Measurements from ENCODE around the gene TIGAR.

The TIGAR gene

DNA sequence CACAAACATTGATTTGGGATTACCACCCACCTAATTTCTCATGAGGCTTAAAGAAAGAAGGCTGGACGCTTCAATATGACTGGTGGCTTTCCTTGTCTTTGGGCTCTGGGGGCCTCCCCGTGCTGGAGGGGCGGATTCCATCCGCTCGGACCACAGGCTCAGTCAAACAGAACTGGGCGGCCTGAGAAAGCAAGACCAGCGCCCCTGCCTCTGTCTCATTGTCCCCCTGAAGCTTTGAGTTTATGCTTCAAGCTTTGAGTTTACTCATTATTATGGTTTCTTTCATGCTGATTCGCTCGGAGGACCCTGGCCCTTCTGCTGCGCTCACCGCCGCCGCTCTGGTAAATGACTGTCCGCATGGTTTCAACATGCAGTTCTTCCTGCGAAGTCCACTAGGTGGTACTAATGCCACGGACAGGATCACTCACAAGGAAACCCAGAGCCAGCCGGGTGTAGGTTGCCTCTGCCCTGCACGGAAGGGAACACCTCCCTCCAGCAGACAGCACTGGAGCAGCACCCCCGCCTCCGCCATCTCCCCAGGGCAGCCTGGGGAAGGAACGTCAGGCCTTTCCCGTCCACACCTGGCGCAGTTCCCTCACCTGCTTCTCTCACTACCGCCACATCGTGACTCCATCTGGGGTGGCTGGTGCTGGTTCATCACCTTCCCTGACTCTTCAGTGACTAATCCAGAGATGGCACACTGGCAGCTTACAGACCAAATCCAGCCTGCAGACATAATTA, 13.2 kb upstream of the TIGAR start:
- DNase-seq (ENCODE audit: low read depth) = peak; percentile 72

DNA sequence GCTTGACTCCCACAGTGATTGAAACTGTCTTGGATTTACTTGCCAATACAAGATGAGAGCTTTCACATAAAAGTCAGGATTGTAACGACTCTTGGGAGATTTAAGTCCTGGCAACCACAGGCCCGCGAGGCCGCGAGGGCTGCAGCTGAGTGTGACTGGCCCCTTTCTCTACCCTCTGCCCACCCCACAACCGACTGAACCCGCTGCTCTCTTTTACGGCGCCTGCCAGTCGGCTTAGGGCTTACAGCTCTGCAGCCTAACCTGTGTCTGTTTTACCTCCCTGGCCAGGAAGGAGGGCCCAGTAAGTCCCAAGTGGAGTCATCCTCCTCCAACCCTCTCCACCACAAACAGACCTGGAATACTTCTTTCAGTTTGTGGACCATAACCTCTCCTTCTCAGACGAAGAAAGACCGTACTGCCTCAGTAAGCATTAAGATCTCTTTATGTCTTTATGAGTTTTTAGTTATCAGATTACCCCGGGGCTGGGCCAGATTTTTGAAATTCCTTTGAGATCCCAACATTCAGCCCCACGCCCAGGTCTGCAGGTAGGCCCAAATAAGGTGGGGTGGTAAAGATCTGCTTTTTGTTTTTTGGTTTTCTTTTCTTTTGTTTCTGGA, 12.6 kb upstream of the TIGAR start:
- no peak for DNase-seq (ENCODE audit: low read depth)

DNA sequence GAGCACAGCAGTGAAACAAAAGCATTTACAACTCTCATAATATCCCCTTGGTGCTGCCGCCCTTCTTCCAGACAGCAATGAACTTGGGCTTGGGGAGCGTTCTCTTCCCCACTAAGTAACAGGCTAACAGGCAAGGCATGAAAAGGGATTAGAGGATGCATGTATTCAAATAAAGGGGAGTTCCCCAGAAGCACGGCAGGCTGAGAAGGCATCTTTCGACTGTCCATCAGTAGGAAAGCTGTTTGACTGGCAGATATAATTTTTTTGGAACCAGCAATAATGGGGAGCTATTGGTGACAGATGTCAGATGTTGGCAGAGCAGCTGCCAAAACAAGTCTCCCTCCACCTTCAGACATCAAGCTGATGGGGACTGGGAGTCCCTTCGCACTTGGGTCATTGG, 9.2 kb upstream of the TIGAR start:
- no peak for DNase-seq (ENCODE audit: low read depth)

DNA sequence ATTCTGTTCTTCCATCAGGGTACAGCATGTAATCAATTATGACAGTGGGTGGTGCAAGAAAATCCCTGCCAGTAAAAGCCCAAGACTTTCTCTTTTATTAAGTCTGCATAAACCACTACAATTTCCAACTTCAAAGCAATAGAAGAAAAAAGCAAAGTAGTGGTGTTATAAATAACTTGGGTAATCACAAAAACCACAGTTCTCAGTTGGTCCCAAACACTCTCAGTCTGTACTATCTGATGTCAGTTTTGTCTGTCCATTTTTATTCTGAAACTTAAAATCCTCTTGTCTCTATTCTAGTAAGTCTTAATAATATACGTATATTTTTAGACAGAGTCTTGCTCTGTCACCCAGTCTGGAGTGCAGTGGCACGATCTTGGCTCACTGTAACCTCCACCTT, 8.8 kb upstream of the TIGAR start:
- DNase-seq (ENCODE audit: low read depth) = no peak

DNA sequence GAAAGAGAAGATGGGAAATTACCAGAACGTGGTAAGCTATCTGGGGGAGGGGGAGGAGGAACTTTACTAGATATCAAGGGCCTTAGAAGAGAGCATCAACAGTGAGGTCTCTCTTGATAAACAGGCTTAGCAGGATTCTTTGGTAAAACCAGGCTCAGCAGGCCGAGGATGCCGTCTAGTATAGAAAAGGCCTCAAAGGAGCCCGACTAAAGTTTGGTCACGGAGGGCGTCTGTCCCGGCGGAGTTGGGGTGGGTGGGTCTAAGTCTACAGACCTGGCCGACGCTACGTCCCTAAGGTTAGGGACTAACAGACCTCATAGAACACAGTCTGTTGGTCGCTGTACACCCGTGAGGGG, 538 bp upstream of the TIGAR start:
- DNase-seq (ENCODE audit: low read depth) = no peak

DNA sequence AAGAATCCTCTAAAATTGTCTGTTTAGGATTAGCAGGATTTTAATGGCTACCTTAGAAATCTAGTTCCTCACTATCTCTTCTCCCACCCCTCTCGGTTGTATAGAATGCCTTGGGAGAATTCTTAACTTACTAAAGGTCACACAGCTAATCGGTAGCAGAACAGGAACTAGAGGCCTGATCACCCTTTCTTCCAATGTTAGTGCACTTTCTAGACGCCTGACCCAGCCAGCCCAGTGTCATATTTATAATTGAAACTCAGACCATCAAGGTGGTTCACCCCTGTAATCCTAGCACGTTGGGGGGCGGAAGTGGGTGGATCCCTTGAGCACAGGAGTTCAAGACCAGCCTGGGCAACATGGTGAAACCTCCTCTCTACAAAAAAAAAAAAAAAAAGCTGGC, 1.7 kb downstream of the TIGAR start:
- DNase-seq (ENCODE audit: low read depth) = no peak

DNA sequence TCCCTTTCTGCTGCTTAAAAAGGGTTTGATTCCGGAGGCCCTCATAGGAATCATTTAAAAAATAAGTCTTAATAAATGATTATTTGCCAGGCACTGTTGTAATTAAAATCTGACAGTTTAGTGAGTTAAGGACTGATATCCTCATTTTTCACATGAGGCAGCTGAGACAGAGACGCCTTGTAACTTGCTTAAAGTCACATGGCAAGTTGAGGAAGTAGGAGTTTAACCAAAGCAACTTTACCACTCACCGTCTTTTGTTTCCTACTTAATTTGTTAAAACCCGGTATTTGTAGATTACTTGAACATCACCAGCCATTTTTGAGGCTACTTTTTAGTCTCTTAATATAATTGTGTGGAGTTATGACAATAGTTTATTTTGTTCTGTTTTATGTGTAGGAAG, 2.4 kb downstream of the TIGAR start:
- no peak for DNase-seq (ENCODE audit: low read depth)

DNA sequence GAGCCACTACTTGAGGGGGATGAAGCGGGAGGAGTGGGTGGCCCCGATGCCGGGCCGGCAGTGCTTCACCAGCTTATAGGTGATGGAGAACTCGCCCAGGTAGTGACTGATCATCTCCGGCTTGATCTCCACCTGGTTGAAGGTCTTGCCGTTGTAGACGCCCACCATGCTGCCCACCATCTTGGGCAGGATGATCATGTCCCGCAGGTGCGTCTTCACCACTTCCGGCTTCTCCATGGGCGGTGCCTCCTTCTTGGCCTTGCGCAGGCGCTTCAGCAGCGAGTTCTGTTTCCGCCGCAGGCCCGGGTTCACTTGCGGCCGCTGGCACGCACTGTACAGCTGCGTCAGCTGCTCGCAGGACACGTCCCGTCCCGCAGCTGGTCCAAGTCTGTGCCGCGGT, 3.4 kb downstream of the TIGAR start:
- DNase-seq (ENCODE audit: low read depth) = no peak

DNA sequence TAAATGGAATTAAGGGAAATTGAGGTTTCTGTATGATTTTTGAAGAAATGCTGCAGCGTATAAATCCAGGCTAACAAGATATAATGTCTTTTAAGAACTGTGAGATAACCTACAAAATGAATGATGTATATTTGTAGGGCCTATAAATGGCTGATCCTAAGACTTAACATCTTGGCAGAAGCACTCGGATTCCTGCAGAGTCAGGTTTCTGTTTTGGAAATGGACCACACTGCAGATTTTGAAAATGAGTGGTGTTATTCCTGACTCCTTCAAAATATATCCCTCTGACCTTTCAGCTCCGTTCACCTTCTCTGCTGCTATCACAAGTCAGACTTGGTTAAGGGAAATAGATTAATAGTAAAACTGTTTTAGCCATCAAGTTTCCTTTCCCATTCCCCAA, 5.0 kb downstream of the TIGAR start:
- DNase-seq (ENCODE audit: low read depth) = no peak

DNA sequence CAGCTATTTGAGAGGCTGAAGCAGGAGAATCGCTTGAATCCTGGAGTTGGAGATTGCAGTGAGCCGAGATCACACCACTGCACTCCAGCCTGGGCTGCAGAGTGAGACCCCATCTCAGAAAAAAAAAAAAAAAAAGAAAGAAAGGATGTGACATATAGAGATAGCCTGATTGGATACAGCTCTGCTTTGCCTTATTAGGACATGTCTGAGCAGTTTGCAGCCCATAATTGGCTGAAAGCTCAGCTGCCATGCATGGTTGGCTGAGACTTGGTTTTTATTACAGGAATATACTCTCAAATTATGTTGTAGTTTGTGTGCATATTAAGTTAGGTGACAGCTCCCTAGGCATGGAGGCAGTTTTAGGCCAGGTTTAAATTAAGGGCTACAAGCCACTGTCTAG, 6.3 kb downstream of the TIGAR start:
- DNase-seq (ENCODE audit: low read depth) = no peak

DNA sequence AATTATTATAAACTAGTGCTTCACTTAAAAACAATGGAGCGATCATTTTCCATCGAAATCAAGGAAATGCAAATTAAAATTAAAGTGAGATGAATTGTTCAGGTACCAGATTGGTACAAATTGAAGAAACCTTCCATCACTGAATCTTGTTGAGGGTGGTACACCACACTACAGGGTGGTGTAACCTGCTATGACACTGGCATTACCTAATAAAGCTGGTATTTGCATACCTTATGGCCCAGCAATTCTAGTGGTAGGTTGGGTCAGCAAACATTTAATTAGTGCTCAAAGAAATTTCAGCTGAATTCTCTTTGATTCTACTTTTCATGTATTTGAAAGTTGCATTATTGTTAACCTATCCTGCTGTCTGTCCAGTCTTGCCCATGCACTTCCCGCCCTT, 9.2 kb downstream of the TIGAR start:
- no peak for DNase-seq (ENCODE audit: low read depth)

DNA sequence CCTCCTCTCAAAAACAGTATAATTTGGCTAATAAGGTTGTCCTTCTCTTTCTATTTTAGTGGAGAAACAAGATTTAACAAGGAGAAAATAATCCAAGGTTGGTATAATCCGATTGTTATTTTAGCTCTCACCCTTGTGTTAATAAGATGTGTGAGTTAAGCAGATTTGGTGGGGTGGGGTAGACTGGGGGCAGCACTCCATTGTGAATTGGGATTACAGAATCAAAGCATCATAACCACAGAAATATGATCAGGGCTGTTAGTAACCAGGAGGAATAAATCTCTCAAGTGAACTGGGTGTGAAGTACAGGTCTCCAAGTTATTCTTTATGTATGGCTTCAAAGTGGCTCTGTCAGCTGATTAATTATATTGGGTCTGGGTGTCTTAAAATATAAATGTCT, 10.2 kb downstream of the TIGAR start:
- no peak for DNase-seq (ENCODE audit: low read depth)

DNA sequence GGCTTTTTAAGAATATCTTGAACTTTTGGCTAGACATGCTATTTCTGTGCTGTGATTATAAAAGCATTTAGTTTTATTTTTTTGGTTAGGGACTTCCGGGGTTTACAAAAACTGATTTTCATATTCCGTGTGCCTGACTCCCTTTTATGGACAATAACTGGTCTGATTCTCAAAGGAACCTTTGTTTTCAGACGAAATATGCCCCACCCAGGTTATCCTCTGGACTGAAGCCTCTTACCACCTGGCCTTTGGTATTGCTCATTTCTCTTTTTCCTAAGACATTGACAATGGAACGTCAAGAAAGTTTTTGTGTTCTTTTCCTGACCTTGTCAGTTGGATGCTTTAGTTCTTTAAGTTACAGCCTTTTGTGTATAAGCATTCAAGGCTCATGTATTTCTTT, 10.8 kb downstream of the TIGAR start:
- DNase-seq (ENCODE audit: low read depth) = no peak

DNA sequence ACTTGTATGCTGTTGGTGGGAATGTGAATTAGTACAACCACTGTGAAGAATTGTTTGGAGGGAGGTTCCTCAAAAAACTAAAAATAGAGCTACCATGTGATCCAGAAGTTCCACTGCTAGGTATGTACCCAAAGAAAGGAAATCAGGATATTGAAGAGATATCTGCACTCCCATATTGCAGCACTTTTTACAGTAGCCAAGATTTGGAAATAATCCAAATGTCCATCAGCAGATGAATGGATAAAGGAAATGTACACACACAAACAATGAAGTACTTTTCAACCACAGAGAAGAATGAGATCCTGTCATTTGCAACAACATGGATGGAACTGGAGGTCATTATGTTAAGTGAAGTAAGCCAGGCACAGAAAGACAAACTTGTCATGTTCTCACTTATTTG, 25.9 kb downstream of the TIGAR start:
- no peak for DNase-seq (ENCODE audit: low read depth)

DNA sequence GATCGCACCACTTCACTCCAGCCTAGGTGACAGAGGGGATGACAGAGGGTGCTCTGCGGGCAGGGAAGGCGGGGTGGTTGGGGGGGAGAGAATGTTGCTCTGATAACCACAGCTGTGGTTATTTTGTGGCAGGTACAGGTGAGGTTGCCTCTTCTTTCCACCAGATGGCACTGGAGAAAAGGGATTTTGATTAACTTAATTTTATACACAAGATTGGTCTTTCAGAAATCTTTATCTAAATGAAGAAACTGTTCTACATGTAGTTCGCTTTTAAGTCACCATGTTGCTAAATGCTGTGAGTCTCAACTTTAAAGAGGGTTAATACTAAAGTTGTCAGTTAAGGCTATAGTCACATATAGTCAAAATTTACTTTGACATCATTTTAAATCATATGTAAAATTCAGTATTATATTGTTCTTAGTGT, 32.8 kb downstream of the TIGAR start:
- DNase-seq (ENCODE audit: low read depth) = no peak

DNA sequence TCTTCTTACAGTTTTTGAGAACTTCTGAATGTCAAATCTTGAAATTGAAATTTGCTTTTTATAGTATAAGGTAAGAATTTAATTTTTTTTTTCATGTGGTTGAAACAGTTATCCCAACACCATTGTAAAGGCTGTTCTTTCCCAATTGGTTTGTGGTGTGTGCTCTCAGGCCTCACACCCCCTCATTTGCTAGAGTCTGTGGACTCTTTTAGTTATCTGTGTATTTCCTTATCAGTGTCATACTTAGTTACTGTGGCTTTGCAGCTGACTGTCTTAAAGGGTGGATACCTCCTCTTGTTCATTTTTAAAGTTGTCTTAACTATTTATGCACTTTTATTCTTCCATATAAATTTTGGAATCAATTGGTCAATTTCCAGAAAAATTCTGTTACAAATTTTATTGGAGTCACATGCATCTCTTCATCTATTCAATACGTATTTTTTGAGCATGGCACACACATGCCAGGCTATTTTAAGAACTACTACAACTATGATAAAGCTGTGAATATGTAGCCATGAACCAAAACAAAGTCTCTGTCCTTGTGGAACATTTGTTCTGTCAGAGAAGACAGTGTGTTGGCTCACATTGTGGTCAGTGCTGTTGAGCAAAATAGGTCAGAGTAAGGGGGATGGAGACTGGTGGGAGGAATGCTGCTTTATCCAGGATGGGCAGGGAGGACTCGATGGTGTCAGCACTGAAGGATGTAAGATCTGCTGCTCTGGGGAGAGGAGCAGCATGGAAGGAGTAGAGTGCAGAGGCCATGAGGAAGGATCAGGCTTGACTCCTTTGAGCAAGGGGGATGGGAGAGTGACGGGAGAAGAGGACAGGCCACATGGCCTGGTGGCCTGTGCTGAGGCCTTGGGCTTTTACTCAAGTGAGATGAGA, 34.4 kb downstream of the TIGAR start:
- DNase-seq (ENCODE audit: low read depth) = no peak

DNA sequence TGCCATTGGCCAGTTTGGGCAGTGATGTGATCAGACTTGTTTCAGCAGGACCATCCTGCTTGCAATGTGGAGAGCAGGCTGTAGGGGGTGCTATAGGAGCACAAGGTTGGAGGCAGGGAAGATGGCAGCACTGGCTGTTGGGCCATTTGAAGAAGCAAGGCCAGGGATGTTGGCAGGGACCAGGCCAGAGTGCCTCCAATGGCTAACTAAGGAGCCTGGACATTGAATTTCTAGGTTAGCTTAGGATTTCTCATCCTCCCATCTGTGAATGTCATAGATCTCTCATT, 35.0 kb downstream of the TIGAR start:
- DNase-seq (ENCODE audit: low read depth) = no peak

DNA sequence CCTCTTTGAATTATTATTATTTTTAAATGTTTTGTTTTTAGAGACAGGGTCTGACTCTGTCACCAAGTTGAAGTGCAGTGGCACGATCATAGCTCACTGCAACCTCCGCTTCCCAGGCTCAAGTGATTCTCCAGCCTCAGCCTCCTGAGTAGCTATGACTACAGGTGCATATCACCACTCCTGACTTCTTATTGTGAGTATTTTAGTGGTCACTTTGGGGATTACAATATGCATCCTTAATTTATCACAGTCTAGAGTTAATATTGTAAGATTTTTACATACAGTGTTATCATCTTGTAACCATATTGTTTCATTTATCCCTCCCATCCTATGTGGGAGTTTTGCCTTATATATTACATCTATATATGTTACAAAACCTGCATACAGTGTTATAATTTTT, 45.1 kb downstream of the TIGAR start:
- DNase-seq (ENCODE audit: low read depth) = no peak

DNA sequence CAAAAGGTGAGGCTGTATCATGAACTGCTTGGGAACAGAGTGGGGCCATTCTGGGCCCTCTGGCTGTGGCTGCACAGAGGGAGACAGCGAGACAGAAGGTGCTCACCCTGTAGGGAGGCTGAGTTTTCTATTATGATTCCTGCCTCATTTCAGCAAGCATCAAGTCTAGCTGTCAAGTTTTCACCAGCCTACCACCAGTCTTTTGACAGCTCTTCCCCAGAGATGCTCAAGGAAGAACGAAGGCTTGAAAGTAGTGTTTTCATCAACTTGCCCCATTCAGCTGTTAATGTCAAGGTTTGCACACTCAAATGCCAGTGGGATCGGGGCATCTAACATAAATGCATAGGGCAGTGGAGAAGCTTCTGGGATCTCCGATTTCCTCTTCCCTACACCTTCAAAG, 48.5 kb downstream of the TIGAR start:
- DNase-seq (ENCODE audit: low read depth) = no peak

DNA sequence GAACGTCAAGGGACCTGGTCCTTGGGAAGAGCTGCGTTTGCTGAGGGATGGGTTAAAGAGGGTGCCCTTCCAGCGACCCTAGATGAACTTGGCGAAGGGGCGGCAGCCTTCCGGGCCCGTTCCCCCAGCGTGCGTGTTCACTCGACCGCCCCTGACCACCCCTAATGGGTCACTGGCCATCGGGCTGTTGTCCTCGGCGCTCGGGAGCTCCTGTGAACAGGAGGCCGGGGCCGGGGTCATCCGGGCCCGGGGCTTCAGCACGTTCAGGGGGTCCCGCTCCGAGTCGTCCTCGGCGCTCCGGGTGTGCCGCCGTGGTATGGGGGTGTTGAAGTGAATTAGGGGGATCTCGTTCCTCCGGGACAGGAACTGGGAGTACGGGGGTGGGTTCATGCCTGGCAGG, 49.3 kb downstream of the TIGAR start:
- DNase-seq (ENCODE audit: low read depth) = no peak

DNA sequence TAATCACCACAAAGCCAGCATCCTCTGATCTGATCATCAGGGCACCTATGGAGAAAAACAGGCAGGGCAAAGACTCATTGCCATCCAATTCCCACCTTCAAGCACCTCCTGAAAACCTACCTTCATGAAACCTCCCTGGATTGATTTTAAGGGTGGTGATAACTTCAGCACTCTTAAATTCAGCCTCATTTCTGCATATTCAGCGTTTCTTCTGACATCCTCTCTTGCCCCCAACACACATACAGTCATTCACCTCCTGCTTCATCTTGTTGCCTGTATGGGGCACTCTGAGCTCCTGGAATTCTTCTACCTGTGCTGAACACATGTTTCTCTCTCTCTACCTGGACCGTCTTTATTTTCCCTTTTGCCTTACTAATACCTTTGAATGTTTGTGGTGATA, 51.6 kb downstream of the TIGAR start:
- no peak for DNase-seq (ENCODE audit: low read depth)

DNA sequence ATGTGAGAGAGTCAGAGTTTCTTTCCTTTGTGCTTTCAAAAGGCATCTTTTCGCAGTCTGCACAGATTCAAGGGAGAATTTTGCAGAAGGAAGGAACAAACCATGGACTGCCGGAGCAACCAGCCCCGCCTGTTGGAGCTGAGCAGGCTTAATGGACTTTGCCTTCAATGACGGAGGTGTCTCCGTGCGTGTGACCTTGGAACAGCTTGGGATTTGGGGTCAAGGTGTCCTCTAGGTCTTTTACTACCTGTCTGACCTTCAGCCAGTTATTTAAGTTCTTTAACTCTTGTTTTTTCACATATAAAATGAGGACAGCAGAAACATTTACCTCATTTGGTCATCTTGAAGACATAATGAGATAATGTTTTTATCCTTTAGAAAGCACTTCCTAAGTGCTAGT, 54.4 kb downstream of the TIGAR start:
- DNase-seq (ENCODE audit: low read depth) = no peak

DNA sequence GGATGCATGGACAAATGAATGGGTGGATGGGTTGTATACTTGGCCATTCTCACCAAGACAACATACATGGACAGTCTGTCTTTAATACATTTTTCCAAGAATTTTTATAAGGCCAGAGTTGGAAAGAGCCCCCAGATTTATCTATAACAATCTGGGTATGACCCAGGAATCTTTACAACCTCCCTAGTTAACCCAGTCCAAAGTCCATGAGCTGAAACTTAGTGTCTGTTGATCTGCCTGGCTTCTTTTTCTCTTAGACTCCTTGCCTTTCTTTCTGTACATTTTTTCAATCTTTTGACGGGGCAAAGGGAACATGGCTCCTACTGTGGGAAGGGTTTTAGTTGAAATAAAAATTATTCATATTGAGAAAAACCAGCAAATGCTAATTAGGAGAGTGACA, 57.8 kb downstream of the TIGAR start:
- no peak for DNase-seq (ENCODE audit: low read depth)

DNA sequence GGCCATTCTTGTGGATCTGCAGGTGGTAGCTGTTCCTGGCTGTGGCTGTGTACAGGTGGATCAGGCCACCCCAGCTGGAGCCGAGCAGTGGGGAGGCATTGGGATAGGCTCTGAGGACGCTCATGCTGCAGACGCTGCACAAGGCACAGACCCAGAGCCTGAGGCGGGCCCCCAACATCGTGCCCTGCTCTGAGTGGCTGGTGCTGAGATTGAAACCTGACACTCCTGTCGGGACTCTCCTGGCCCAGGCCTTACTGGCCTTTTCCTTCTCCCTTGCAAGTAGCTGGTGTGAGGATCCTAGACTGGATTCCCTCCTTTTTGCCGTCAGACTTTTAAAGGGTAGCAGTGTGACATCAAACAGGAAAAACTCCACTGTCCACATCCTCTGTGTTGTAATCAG, 58.4 kb downstream of the TIGAR start, which contains the start of gene FGF23:
TSS of gene FGF23 (minus strand) at position 308 of the 400 bp plus-strand sequence. CDS start at position 178, 130 bp downstream.
- DNase-seq (ENCODE audit: low read depth) = no peak
